Smooth muscle cell of the brain vasculature (primary cell): ENCODE results near the gene CCDC150.
A peak's percentile ranks its signal among the peaks of the same experiment; 100 is the strongest.
"Not testable (repeated sequence)": the region's sequence is repeated elsewhere in the genome, so short reads cannot be mapped to it uniquely, and the experiment has no call there.

Experiments used
- DNase-seq: peaks from one replicate; pipeline ENCODE4 v3.0.0-alpha.2; 2012; ENCODE audit warnings: low read depth, low spot score

The CCDC150 gene

GRCh38 chr2:196639180-196640030 is at the start of gene CCDC150:
TSS of gene CCDC150 (plus strand) at chr2:196639715. CDS start at chr2:196639767, 52 bp downstream.
- DNase-seq: peak; percentile 86

GRCh38 chr2:196590286-196590685 is 49.2 kb upstream of the CCDC150 start:
- DNase-seq: no peak

- DNase-seq: no peak
These were observed 48.5 kb upstream of the CCDC150 start for GRCh38 chr2:196591004-196591403.

GRCh38 chr2:196591621-196592022 is 47.9 kb upstream of the CCDC150 start:
- no peak for DNase-seq

- DNase-seq: no peak
These were observed 47.1 kb upstream of the CCDC150 start for GRCh38 chr2:196592331-196592910.

GRCh38 chr2:196592911-196593881 is 46.3 kb upstream of the CCDC150 start, which contains the start of gene HECW2:
TSS of gene HECW2 (minus strand) at chr2:196593554.
- no peak for DNase-seq

GRCh38 chr2:196594158-196594557 is 45.4 kb upstream of the CCDC150 start:
- DNase-seq: no peak

- DNase-seq: no peak
These were observed 42.0 kb upstream of the CCDC150 start for GRCh38 chr2:196597531-196597930.

- DNase-seq: no peak
These were observed 41.1 kb upstream of the CCDC150 start for GRCh38 chr2:196598412-196598811.

GRCh38 chr2:196598846-196599245 is 40.7 kb upstream of the CCDC150 start:
- DNase-seq: no peak

GRCh38 chr2:196601430-196602306 is 37.8 kb upstream of the CCDC150 start:
- DNase-seq: peak; percentile 67

- DNase-seq: no peak
These were observed 35.3 kb upstream of the CCDC150 start for GRCh38 chr2:196604196-196604595.

- no peak for DNase-seq
These were observed 33.0 kb upstream of the CCDC150 start for GRCh38 chr2:196606516-196606915.

GRCh38 chr2:196607073-196607472 is 32.4 kb upstream of the CCDC150 start:
- no peak for DNase-seq

GRCh38 chr2:196607896-196608295 is 31.6 kb upstream of the CCDC150 start:
- not testable (repeated sequence) for DNase-seq

GRCh38 chr2:196609806-196610205 is 29.7 kb upstream of the CCDC150 start:
- no peak for DNase-seq

GRCh38 chr2:196610796-196611195 is 28.7 kb upstream of the CCDC150 start:
- DNase-seq: no peak

GRCh38 chr2:196613302-196613701 is 26.2 kb upstream of the CCDC150 start:
- DNase-seq: no peak

GRCh38 chr2:196617430-196617829 is 22.1 kb upstream of the CCDC150 start:
- no peak for DNase-seq

- DNase-seq: no peak
These were observed 20.9 kb upstream of the CCDC150 start for GRCh38 chr2:196618661-196619060.

GRCh38 chr2:196630531-196630930 is 9.0 kb upstream of the CCDC150 start:
- no peak for DNase-seq
